Adrenal gland (tissue), 5 donors: ENCODE results near the gene RUFY4.

Experiments used
- CTCF ChIP-seq, 6 experiments: fragments of 450-650 bp in 4 of 6; fragments of 200-600 bp in 2 of 6; sonication (generic) in 1 of 6; IDR thresholded peaks; 1 replicate in 5 of 6; 2 replicates in 1 of 6; pipeline versions ENCODE4 v1.5.1 to v1.8.0; 2016 to 2021; ENCODE audit warnings: antibody characterized with exemption in 6 of 6, mild to moderate bottlenecking in 2 of 6, moderate library complexity in 1 of 6
- POLR2A ChIP-seq, 2 donors: fragments of 450-650 bp; IDR thresholded peaks; one replicate each; pipeline ENCODE4 v1.6.1; 2017; ENCODE audit warnings: antibody characterized with exemption in 2 of 2, mild to moderate bottlenecking in 2 of 2, moderate library complexity in 1 of 2
- donor health status: DM: no; HTN: no; CAD: no.

GRCh38 chr2:218051903-218052302, 17.1 kb upstream of the RUFY4 start:
- TF ChIP-seq POLR2A (IDR thresholded peaks at IDR 0.05), result no peak
- no peak for TF ChIP-seq CTCF (IDR thresholded peaks at IDR 0.05)
